NCI-H1048 (cell line): ENCODE data around the gene ZNF329.
A peak's percentile ranks its signal among the peaks of the same experiment; 100 is the strongest.

Experiments
- DNase-seq: peaks from one replicate; lab custom pipeline; 2025; lab: John Stamatoyannopoulos, UW

Gene ZNF329

DNA sequence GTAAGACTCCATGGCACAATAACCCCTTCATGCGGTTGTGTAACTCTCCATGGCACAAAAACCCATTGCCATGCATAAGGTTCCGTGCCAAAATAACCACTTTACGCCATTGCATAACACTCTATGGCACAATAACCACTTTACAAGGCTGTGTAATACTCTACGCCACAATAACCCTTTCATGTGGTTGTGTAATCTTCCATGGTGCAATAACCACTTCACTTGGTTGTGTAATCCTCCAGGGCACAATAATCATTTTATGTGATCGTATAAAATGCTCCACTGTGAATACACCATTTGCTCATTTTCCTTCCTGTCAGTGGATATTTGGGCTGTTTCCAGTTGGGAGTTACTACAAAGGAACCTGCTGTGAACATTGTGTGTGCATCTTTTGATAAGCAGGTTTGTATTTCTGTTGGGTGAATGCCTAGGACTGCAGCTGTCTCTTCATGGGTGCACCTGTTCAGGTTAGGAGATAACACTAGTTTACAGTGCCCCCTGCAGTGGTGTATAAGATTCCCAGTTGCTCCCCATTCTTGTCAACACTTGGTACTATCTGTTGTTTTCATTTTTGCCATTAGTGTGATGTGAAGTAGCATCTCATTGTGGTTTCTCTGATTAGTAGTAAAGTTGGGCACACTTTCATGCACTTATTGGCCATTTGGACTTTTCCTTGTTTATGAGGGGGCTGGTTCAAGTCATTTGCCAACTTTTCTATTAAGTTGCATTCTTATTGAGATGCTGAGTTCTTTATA is 31.4 kb downstream of the ZNF329 start:
- DNase-seq, result no peak

DNA sequence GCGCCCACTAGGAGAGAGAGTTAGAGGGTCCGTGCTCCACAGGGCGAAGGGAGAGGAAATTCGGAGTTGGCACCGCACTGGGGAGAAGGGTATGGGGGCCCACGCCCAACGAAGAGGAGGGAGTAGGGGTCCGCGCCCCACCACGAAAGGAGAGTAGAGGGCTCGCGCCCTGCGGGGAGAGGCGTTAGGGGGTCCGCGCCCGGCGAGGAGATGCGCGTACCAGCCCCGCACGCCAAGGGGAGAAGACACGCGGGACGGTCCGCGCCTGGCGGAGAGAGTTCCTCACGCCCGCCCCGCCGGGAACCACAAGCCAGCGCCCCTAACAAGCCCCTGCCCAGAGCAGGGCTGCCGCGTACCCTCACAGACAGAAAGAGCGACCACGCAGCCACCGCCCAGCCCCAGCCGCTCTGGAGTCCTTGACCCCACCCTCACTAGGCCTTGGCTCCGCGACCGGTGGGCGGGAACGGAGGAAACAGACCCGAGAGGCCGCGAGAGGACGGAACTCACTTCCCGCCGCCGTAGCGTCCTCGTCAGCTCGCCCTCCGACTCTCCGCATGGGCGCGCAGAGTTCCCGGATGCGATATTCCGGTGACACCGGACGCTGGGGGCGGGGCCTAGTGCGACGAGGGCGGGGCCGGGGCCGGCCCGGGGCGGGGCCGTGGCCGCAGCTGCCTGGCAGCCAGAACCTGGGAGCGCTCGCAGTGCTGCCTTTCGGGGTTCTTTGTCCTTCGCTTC is 32.6 kb downstream of the ZNF329 start:
- no peak for DNase-seq

DNA sequence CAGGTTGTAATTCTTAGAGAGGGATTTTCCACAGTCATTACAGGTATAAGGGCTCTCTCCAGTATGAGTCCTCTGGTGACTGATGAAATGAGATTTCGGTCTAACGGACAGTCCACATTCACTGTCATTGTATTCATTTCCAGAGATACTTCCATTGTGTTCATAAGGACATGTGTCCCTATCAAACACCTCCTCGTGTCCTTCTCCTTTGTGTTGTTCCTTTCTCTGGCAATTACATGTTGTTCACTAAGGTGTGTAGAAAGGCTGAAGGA is 42.1 kb downstream of the ZNF329 start:
- no peak for DNase-seq

DNA sequence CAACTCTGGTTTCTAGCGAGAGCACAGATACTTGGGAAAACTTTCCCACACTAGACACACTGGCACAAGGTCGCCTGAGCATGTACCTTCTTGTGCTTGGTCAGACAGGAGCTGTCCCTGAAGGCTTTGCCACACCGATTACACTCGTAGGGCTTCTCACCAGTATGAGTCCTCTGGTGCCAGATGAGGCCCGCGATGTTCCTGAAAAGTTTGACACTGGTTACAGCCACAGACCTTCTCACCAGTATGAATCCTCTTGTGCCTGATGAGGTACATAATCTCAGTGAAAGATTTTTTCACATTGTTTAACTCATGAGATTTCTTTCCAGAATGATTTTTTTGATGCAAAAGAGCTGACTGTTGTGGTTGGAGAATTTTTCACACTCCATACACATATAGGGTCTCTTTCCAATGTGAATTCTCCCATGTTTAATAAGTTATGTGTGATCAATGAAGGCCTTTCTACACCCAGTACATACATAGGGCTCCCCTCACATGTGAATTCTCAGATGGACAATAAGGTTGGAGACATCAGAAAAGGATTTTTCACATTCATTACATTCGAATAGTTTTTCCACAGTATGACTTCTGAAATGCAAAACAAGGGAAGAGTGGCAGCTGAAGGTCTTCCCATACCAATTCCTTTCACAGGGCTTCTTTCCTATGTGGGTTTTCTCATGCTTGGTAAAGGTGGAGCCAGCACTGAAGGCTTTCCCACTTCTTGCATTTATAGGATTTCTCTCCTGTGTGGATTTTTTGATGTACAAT is 42.6 kb downstream of the ZNF329 start:
- DNase-seq, result no peak

DNA sequence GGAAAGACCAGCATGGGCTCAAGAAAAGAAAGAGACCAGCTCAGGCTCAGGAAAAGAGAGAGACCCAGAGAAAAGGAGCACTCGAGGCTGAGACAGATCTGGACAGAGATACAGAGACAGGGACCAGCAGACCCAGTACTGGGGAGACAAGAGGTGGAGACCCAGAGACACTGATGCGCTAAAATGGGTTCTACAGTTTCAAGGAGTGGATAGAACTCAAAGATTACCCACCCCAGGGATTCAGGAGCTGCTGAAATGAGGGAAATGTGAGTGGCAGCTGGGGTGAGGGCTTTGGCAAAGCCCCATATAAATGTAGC is 51.9 kb downstream of the ZNF329 start:
- no peak for DNase-seq

DNA sequence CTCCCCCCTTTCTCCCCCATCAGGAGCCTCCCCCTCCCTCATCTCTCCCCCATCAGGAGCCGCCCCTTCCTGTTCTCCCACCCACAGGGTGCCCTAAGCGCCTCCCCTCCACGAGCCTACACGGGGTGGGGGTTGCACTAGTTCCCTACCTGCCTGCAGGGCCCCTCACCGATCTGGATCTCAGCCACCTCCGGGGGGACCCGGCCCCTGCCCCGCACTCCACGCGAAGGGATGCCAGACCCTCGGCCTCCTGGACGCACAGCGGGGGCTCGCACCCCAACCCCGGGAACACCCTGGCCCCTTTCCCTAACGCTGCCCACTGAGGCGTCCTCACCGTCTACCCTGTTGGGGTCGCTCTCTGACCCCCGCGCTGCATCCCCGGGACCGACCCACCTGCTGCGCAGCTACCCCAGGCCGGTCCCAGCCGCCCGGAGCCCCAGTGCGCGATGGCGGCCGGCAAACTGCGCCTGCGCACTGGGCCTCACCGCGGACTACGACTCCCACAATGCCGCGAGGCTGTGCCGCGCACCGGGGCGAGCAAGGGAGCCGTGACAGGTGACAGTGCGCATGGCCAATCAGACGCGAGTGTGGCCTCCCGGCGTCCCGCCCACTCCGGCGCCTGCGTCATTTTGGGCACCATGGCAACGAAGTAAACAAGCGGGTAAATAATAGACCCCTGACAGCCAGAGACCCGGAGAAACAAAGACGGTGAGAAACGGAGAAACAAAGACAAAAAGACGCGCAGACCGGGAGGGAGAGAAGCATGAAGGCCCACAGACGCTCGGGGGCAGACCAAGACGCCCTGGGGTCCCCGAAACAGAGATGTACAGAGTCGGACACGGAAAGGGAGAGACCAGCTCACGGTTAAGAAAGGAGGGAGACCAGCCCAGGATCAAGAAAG is 52.6 kb downstream of the ZNF329 start, which contains the start of gene ZSCAN18:
ZSCAN18 (minus strand) TSS at position 451 of the 901 bp plus-strand sequence. CDS start 7,964 bp downstream, outside the sequence.
- peak; percentile 90 for DNase-seq

DNA sequence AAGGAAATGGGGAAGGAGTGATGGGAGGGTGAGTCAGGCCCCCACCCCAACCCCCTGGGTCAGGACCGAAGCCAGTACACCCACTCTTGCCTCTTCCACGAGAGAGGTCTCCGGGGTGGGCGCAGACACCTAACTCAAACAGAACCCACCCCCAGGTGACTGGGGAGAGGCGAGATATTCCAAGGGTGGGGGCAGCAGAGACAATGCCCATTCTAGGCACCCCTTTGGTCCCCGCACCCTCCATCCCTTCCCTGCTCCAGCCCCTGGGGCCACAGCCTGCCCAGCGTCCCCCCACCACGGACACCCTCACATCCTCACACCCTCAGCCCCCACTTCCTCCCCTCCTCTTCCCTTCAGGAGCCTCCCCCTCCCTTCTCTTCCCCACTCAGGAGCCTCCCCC is 53.2 kb downstream of the ZNF329 start:
- DNase-seq, result no peak

DNA sequence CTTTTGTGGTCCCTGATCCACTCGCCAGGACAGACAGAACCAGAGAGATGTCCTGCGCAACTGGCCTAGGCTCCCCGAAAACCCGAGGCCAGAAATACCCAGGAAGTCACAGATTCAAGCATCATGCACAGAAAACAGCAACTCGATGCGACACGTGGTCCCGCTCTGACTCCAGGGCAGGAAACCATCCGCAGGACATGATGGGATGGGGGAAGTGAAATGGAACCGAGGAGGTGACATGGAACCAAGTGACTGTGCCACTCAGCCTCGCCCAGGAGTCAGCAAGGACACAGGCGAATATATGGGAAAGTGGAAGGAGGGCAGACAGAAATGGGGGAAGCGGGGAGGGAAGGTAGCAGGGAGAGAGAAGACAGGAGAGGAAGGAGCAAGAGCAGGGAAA is 53.7 kb downstream of the ZNF329 start:
- DNase-seq, result no peak

DNA sequence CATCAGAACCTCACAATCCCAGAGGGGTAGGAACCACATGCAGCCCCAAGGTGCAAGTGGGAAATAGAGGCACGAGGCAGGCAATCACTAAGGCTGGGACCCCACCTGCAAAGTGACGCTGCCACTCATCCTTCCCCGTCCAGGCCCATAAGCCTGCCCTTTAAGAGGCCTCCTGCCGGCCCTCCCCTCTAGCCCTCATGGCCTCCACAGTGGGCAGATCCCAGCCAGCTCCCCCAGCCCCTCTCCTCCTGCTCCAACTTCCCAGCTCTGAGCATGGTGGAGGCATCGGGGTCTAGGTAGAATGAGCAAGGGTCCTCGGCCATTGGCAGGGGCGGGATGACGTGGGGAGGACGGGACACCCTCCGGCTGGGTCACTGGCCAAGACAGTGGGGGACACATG is 55.3 kb downstream of the ZNF329 start:
- no peak for DNase-seq

DNA sequence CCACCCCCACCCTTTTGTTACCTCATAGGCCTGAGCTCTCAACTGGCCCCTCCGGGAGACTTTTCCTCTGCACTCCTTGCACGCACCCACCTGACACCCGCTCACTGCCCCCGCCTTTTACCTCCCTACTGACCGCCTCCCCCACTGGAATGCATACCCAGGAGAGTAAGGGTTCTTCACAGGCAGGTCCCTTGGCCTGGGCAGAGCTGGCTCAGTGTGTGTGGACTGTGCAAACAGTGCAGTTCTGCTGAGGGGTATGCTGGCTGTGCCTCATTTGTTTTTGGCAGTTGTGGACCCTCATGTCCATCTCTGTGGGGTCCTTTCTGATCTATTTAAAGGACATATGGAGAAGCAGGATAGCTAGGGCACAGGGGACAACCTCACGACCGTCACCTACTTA is 57.5 kb downstream of the ZNF329 start:
- no peak for DNase-seq

DNA sequence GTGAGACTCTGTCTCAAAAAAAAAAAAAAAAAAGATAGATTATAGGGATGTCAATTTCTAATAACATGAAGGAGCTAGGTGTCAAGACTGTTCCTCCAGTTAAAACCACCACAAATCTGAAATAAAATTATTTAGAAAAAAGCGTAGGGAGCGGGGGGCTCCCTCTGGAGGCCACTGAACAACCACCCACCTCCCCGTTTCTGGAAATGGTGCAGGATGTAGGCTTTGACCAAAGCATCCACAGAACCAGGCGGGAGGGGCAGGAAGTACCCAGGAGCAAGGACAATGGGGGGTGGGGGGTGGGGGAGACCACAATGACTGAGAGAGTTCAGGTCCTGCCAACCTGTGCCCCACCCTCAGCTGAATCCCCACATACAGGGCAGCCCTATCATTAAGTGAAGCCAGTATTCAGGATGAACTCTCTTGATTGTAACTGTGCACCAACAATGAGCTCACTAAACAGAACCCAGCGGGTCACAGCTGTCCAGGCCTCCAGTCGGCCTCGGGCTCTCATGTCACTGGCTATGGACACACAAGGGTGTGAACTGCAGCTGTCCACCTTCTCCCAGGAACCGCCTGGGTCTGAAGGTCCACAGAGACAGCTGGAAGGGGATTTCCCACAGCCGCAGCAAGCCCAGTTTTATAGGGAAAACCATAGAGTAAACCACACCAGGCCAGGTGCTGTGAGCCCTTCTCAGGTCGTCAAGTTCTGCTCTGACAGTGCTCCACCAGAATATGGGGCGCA is 59.2 kb downstream of the ZNF329 start:
- no peak for DNase-seq

DNA sequence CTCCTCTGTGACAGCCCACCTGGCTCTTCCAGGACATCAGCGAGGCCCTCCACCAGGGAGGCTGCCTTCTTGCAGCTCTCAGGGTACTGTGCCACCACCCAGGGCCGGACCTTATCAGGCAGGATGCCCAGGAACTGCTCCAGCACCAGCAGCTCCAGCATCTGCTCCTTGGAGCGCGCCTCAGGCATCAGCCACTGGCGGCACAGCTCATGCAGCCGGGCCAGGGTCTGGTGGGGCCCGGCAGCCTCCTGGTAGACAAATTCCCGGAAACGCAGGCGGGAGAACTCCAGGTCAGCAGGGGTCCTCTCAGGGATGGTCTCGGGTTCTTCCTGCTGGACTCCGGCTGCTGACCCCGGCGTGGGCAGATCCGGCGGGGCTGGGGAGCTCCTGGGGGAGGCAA is 60.7 kb downstream of the ZNF329 start:
- no peak for DNase-seq

DNA sequence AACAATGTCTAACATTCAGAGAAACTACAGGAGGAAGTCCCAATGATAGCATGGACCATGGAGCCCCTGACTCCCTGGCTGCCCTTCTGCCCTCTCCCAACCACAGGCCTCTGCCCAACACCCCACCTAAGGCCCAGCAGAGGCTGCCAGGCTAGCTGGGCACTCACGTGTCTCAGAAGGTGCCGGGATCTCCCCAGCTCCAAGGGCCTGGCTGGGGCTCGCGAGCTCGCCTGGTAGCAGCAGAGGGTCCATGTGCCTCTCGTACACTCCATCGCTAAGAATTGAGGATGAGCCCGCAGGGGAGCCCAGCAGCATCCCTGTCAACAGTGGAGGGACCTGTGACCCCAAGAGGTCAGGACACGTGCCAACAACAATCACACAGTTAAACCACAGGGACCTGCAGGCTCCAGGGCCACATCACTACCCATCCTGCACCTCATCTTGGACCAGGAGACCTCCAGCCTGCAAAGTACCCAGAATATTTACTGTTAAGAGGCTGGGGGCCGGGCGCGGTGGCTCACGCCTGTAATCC is 62.0 kb downstream of the ZNF329 start:
- no peak for DNase-seq

DNA sequence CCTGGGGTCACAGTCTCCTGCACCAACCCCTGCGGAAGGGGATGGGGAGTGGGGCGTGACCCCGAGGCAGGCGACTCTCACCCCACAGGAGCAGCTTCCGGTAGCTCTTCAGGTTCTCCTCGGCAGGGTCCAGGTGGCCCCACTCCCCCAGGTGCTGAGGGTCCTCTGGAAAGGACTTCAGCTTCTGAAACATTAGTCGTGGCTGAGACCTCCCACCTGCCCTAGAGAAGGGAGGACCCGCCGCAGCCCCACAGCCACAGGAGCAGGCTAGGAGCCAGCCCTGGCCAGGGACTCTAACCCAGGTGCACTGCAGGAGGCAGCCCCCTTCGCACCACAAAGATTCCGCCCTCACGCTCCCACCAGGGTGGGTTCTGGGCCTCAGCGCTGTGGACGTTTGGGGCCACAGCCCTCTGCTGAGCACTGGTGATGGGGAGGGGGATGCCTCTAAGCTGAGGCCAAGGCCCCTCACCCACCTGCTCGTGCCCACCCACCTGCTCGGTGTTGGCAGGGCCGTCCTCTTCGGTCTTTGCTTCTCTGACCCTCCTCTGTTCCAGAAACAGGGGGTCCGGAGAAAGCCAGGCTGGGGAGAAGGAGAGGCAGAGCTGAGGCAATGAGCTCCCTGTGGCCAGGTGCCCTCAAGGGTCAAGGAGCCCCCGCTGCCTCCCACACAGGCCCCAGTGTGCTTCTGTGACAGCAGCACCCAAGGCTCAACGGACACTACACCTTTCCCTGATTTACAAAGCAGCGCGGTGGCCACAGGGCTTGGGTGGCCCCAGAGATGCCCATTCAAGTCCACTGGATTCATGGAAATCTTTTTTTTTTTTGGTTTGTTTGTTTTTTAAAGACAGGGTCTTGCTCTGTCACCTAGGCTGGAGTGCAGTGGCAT is 63.5 kb downstream of the ZNF329 start:
- DNase-seq, result no peak

DNA sequence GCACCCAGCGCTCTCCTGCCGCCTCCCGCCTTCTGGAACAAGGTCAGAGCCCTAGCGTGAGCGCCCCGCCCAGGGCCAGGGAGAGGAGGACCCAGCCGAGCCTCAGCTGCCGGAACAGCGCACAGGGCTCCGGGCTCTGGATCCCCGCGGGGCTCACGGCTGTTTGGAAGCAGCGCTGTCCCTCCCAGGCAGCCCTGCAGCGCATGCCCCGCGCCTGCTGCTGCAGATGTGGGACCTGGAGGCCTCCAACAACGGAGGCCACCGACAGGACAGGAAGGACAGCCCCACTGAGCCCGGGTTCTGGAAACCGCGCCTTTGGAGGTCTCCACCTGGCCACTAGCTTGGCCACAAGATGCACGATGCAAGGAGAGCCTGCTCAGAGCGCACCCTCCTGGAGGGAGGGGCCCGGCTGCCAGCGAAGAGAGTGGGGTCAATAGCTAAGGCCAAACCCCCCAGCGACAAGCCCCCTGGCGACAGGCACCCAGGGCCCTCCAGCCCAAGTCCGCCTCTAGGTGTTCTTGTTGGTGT is 65.2 kb downstream of the ZNF329 start:
- no peak for DNase-seq

DNA sequence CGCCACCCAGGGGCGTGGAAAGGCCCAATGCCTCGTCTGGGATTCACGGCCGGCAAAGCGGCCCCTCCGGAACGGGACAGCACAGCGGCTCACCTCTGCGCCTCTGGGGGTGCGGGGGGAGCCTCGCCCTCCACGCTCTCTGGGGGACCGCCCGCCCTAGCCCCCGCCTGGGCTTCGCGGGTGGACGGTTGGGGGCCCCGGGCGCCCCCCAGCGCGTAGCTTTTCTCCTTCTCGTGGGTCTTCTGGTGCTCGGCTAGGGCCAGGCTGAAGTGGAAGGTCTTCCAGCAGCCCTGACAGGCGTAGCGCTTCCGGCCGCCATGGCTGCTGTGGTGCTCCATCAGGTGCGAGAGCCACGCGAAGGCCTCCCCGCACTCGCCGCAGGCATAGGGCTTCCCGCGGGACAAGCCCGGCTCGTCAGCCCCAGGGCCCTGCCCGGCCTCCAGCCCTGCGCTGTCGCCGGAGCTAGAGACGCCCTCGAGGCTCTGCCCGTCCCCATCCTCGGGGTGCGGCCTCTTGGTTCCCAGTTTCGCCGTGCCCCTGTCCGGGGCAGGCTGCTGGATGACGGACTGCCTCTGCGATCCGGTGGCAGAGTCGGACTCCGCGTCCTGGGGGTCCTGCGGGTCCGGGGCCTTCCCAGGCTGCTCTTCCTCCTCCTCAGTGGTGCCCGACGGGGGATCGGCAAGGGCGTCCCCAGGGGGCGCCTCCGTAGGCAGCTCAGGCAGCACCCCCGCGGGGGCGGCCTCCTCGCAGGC is 65.8 kb downstream of the ZNF329 start:
- DNase-seq, result no peak

DNA sequence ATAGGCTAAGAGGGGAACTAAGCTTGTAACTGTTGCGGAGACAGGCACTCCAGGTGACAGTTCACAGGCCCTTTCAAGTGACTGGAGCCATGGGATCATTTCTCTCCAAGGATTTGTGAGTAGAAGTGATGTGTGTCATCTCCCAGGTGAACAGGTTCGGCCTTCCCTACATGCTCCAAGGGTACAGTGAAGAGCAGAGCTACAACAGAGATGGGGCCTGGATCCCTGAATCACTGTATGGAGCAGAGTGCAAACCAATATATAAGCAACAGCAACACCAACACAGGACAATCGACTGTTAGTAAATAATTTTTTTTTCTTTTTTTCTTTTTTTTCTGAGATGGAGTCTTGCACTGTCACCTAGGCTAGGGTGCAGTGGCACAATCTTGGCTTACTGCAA is 67.6 kb downstream of the ZNF329 start:
- DNase-seq, result no peak

DNA sequence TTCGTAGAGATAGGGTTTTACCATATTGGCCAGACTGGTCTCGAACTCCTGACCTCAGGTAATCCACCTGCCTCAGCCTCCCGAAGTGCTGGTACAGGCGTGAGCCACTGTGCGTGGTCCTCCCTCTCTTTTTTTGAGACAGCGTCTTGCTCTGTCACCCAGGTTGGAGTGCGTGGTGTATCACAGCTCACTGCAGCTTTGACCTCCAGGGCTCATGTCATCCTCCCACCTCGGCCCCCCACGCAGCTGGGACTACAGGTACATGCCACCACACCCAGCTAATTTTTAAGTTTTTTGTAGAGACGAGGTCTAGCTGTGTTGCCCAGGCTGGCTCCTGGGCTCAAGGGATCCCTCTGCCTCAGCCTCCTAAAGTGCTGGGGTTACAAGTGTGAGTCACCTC is 70.8 kb downstream of the ZNF329 start:
- no peak for DNase-seq
